AG04449 (cell line): ENCODE measurements around the gene PRPS2.

Experiments
- CTCF ChIA-PET: fragments of 350-600 bp; formaldehyde crosslinking; extraction: SDS; loops from one replicate; lab custom pipeline; 2021; ENCODE audit warnings: antibody characterized with exemption; lab: Yijun Ruan, JAX
- POLR2A ChIA-PET: fragments of 400-600, 350-600 bp; formaldehyde crosslinking; extraction: SDS; loops from one replicate; lab custom pipeline; 2020; ENCODE audit warnings: antibody characterized with exemption, inconsistent platforms; lab: Yijun Ruan, JAX
- DNase-seq: peaks from one replicate; pipeline ENCODE4 v3.0.0-alpha.2; 2010; ENCODE audit warnings: low read depth, low spot score
- H3K4me3 ChIP-seq: 2 replicates; pipeline ENCODE4 v1.5.1; 2011; ENCODE audit warnings: low read depth, mild to moderate bottlenecking, control low read depth, low read length
- CTCF ChIP-seq: IDR thresholded peaks from one replicate; pipeline ENCODE4 v1.5.1; 2011; ENCODE audit warnings: mild to moderate bottlenecking, moderate library complexity, low read length, control low read depth, inconsistent platforms; ENCODE audit not compliant: insufficient read depth; ENCODE audit errors: missing control alignments

PRPS2 gene

GRCh38 chrX:12788645-12789044 is 2.6 kb upstream of the PRPS2 start:
- H3K4me3 ChIP-seq = no peak overlapping the region
- ChIA-PET POLR2A (no interaction called here), CTCF (no interaction called here)
- DNase-seq = no peak
- no peak for TF ChIP-seq CTCF

GRCh38 chrX:12789976-12790375 is 1.2 kb upstream of the PRPS2 start:
- H3K4me3 ChIP-seq = no peak overlapping the region
- no peak for DNase-seq
- POLR2A ChIA-PET = no interaction called here
- CTCF ChIA-PET = no interaction called here
- TF ChIP-seq CTCF = no peak

GRCh38 chrX:12790885-12791256 is 341 bp upstream of the PRPS2 start:
- ChIA-PET POLR2A (no interaction called here), CTCF (interaction anchor here (2.4 kb wide), 1 partner anchor 20 kb away, joined by 12 read pairs; no protein-coding TSS in a partner anchor)
- H3K4me3 ChIP-seq = peak overlapping the region; percentile 71
- no peak for TF ChIP-seq CTCF
- DNase-seq = no peak

GRCh38 chrX:12792711-12793110 is 1.5 kb downstream of the PRPS2 start:
- H3K4me3 ChIP-seq = no peak overlapping the region
- CTCF ChIA-PET = interaction anchor here (2.4 kb wide), 1 partner anchor 22 kb away, joined by 12 read pairs; no protein-coding TSS in a partner anchor
- POLR2A ChIA-PET = interaction anchor here (0.7 kb wide), 1 partner anchor 8 kb away, joined by 3 read pairs; no protein-coding TSS in a partner anchor

GRCh38 chrX:12794654-12795053 is 3.4 kb downstream of the PRPS2 start:
- ChIA-PET POLR2A (no interaction called here), CTCF (interaction anchor here (0.9 kb wide), 1 partner anchor 23 kb away, joined by 4 read pairs; no protein-coding TSS in a partner anchor)
- no peak for DNase-seq
- no peak for TF ChIP-seq CTCF
- H3K4me3 ChIP-seq = no peak overlapping the region

More at GRCh38 chrX:12792711-12793110, 1.5 kb downstream of the PRPS2 start:
- no peak for DNase-seq
- no peak for TF ChIP-seq CTCF

GRCh38 chrX:12798601-12799000 is 7.4 kb downstream of the PRPS2 start:
- CTCF ChIA-PET = interaction anchor here (1.0 to 1.3 kb wide), 2 partner anchors 16 to 27 kb away, joined by 3 to 4 read pairs; no protein-coding TSS in a partner anchor

More at GRCh38 chrX:12798601-12799000, 7.4 kb downstream of the PRPS2 start:
- no peak for DNase-seq
- POLR2A ChIA-PET = no interaction called here
- H3K4me3 ChIP-seq = no peak overlapping the region
- no peak for TF ChIP-seq CTCF
